Measurements from ENCODE around the gene STRA6.

The STRA6 gene

DNA sequence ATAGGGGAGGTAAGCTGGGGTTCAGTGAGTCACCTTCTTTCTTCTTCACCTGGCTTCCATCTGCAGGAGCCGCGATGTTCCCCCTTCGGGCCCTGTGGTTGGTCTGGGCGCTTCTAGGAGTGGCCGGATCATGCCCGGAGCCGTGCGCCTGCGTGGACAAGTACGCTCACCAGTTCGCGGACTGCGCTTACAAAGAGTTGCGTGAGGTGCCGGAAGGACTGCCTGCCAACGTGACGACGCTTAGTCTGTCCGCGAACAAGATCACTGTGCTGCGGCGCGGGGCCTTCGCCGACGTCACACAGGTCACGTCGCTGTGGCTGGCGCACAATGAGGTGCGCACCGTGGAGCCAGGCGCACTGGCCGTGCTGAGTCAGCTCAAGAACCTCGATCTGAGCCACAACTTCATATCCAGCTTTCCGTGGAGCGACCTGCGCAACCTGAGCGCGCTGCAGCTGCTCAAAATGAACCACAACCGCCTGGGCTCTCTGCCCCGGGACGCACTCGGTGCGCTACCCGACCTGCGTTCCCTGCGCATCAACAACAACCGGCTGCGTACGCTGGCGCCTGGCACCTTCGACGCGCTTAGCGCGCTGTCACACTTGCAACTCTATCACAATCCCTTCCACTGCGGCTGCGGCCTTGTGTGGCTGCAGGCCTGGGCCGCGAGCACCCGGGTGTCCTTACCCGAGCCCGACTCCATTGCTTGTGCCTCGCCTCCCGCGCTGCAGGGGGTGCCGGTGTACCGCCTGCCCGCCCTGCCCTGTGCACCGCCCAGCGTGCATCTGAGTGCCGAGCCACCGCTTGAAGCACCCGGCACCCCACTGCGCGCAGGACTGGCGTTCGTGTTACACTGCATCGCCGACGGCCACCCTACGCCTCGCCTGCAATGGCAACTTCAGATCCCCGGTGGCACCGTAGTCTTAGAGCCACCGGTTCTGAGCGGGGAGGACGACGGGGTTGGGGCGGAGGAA lies 69.6 kb downstream of the STRA6 start:
- no peak for DNase-seq (ENCODE audit: low read depth in 2 of 3, low spot score in 2 of 3)

DNA sequence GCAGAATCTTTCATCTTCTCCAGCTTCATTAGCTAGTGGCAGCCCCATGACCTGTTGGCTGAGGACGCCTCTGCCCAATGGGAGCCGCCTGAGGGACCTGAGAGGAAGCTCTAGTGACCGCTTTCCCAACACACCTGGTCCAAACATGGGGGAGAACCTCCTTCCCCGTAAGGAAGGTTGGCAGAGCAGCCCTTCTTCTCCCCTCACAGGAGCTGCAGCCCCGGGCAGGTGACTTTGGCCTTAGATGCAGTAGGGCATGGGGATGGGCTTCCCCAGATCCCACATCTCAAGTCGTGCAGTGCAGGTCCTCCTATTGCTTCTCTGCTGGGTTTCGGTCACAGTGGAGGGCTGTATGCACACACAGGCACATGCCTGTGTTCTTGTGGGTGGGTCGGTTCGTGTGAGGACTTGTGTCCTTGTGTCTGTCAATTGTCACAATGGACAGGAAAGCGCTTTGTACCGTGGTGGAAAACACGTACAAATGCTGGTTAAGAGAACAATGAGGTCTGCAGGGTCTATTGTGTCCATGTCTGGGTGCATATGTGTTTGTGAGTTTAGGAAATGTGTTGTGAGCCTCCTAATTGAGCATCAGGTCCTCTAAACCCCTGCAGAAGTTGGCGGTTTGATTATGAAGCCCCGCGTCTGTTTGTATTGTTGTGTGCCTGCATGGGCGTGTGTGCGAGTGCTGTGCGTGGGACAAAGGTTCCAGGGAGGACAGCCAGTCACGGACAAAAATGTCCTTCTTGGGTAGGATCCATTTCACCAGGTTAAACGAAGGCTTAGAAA lies 70.8 kb downstream of the STRA6 start:
- no peak for DNase-seq (ENCODE audit: low read depth in 2 of 3, low spot score in 2 of 3)

DNA sequence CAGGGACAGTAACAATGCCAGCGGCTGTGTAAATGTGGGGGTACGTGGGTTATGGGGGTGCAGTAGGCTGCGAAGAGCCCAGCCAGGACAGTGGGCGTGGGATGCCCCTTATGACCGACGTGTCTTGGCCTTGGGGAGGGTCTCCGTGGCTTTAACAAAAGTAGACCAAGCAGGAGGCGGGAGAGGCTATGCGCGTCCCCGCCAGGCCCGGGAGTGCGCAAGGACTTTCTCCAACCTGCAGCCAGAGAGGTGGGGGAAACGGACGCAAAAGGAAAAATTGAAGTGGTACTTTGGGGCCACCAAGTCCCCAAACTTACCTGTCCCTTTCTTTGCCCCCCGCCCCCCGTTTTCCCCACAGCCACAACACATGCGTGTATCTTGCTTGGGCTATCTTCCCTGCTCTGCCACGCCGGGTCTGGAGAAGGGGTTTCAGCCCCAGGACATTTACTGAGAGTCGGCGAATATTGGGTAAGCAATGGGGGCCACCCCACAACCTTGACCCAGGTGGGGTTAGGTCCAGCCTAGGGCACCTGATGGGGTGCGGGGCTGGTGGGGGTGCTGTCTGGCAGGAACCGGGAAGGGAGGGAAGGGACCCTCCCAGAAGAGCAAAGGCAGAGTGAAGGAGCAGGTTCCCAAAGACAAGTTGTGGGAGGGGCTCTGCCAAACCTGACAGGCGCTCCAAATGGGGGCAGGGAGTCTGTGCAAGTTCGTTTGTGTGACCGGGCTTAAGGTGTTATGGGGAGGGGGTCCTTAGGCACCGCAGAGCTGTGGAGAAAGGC lies 71.5 kb downstream of the STRA6 start:
- no peak for DNase-seq (ENCODE audit: low read depth in 2 of 3, low spot score in 2 of 3)

DNA sequence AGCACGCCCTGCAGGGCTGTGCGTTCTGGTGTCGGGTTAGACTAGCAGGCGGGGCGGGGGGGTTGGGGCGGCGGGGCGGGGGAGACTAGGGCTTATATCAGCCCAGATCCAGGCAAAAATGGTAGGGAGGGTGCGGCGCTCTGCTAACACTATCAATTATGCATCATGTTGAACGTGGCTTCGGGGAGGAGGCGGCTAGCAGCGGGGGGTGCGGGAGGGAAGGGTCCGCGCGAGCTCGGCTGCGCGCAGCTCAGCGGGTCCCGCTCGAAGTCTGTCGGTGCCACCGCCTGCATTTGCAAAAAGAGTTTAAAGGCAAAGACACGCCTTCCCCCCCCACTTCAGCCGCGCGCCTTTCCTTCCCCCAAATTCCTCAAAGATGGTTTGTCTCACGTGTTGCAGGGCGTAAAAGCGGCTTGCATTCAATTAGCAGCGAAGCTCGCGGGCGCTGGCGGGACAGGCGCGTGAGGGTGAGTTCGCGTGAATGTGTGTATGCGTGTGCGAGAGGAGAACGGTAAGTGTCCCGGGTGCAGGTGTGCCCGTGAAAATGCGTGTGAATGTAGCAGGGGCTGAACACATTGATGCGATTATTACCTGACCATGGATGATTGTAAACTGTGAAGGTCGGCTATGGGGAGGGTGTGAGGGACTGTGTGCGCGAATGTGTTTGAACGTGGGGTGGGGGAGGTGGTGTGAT lies 72.3 kb downstream of the STRA6 start, which contains the start of gene ISLR2:
Gene ISLR2 (plus strand): TSS at position 432 of the 694 bp plus-strand sequence. CDS start 2,169 bp downstream, outside the sequence.
- DNase-seq (ENCODE audit: low read depth in 2 of 3, low spot score in 2 of 3) = no peak

DNA sequence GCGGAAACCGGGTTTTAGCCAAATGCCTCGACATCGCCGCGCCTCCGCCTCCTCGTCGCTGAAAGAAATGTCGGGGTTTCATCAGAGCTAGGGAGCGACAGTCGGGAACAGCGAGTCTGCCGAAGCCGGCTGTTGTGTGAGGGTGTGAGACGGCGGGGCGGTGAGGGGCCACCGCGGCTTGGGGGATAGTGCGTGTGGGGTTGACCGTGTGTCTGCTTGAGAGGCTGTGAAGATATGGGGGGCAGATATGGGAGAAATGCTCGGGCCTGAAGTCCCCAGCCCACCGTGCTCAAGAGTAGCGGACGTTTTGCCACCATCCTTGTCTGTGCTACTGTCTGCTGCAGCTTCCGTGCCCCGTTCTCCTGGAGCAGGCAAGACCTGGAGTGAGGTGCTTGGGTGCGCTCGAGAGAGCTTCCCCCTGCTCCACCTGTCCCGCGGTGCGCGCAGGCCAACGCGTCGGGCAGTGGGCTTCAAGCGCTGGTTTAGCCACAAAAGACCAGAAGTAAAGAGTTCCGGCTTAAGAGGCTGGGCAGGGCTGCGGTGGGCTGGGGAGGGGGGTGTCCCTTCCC lies 72.9 kb downstream of the STRA6 start:
- no peak for DNase-seq (ENCODE audit: low read depth in 2 of 3, low spot score in 2 of 3)
